Measurements from ENCODE around the gene PHLPP2.
"Not testable (repeated sequence)": the region's sequence is repeated elsewhere in the genome, so short reads cannot be mapped to it uniquely, and the experiment has no call there.

PHLPP2 gene

DNA sequence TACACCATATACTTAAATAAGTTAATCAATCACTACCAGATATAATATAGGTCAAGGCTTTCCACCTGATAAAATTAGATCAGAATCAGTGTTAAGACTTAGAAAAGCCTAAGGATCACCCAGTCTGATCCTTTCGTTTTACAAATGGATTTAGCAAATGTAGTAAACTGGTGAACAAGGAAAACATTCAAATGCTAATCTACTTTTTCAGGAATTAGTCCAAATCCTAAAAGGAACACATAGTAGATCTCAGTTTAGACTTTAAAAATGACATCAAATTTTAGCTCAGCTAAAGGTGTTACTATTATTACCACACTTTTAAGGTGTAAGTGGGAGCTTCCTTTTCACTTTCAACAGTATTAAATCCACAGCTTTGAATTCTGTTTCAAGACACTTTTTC lies 12.0 kb downstream of the PHLPP2 start:
- DNase-seq = no peak

DNA sequence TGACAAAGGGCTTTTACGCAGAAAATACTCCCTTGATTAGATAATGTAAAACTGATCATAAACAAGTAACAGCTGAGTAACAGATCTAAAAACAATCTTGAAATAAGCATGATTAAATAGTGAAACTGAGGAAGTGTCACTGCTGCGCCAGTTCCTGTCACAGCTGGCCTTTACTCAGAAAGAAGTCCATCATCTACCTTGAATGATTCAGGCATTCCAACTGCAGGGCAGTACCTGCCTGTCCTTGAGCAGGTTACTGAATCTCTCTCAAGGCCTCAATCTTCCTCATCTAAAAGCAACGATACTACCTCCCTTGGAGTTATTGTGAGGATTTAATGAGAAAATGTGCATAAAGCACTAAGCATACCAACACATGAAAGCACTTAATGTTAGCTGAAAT lies 12.7 kb downstream of the PHLPP2 start:
- DNase-seq = no peak

DNA sequence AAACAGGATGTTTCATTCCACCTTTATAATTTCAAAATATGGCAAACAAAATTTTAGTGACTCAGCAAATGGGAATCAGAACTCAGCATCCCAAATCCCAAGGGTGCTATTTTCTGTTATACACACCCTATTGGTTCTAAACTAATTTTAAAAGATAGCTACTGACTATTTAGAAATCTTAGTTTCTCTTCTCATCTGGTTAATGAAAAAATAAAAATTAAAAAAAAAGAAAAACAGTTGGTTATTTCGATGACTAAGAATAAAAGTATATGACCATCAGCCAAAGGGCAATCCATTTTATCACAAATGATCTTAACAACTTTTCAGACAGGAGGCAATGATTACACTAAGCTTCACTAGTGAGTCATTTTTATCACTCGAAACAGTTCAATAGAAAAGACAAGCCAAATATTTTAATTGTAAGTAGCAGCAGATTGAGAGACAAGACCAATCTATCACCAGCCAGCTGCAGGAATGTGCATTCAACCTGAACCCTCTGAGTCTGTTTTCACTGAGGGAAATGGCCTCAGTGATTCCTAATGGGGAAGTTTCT lies 15.2 kb downstream of the PHLPP2 start:
- DNase-seq = no peak

DNA sequence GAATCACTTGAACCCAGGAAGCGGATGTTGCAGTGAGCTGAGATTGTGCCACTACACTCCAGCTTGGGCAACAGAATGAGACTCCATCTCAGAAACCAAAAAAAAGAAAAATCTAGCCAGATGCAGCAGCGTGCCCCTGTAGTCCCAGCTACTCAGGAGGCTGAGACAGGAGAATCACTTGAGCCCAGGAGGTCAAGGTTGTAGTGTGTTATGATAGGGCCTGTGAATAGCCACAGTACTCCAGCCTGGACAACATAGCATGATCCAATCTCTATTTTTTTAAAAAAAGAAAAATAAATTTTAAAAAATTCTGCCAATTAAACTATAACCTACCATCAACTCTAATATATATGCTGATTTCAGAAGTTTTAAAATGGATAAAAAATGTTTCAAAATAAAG lies 15.8 kb downstream of the PHLPP2 start:
- DNase-seq = no peak

DNA sequence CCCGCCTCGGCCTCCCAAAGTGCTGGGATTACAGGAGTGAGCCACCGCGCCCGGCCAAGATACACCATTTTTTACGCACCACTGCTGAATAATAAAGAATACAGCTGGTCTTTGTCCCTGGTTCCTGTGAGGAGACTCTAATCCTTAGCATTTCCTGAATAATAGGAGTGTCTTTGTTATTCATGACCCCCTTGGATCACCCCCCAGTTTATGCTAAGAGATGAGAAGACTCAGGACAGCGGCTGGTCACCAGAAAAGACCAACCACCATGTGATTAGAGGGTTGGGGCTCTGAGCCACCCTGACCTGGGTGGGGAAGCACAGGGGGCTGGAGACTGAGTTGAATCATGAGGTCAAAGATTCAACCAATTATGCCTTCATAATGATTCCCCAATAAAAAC lies 17.3 kb downstream of the PHLPP2 start:
- DNase-seq = no peak

DNA sequence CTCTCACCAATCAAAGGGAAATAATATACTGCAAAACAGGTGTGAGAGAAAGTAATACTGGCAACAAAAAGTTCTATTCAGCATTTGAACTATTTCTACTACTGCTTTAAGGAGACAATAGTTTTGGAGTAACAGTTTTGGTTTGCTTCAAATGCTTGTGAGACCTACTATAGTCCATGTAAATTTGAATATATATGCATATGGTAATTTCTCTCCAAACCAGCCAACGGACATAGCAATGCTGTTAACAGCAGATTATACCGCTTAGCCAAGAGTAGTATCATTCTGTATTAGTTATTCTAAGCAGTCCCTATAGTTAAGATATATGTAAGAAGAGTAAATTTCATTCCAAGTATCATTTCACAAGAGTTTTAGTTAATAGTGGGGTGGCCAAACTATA lies 18.5 kb downstream of the PHLPP2 start:
- DNase-seq = no peak

DNA sequence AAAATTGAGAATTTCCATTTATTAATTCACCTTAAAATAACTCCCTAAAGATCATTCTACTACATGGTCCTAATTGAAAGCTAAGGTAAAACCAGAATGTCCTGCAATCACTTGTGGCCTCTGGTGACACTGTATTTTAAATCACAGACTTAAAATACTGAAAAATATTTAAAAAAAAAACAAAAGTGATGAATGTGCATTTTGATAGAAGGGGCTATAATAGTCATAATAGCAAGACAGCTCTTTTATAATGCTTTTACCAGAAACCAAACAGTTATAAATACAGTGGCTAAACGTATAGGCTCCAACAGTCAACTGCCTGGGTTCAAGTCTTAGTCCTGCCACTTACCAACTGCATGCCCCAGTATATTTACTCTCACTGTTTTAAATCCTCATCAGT lies 21.2 kb downstream of the PHLPP2 start:
- DNase-seq = no peak

DNA sequence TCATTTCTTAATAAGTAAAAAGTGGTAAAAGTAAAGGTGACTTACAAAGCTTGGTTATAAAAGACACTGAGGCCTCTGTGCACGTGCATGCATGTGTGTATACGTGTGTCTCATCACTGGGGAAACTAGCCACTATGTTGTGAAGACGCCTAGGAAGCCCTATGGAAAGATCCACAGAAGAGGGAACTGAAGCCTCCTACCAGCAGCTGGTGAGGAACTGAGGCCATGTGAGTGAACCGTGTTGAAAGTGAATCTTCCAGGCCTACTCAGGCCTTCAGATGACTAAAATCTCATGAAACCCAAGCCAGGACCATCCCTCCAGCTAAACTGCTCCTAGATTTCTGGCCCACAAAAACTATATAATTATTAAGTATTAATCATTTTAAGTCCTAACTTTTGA lies 23.7 kb downstream of the PHLPP2 start:
- peak; percentile 84 for DNase-seq

DNA sequence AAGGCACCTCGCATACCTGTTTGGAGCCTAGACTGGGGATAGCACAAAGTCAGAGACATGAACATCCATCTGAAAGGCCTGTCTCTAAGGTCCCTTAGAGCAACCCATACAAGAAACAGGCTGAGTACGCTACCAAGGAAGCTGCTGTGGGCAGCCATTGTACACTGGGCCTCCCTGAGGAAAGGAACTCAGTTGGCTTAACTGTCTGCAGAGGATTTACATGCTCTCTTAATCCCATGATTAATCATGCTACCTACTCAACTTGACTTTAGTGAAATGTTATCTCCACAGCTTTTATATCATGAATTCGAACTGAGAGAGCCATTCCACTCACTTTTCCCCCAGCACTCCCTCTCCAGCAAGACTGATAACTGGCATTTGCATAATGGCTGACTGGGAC lies 26.0 kb downstream of the PHLPP2 start:
- no peak for DNase-seq

DNA sequence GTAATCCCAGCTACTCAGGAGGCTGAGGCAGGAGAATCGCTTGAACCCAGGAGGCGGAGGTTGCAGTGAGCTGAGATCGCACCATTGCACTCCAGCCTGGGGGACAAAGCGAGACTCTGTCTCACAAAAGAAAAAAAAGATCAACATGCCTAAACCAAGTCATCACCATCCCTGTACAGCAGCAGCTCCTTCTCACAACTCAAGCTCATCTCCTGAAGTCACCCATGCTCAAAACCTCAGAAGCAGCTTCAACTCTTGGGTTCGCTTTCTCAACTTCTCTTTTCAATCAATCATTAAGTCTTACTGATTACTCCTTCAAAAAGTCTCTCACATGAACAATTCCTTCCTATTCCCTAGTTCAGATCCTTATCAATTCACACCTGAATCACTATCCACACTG lies 31.3 kb downstream of the PHLPP2 start:
- no peak for DNase-seq

DNA sequence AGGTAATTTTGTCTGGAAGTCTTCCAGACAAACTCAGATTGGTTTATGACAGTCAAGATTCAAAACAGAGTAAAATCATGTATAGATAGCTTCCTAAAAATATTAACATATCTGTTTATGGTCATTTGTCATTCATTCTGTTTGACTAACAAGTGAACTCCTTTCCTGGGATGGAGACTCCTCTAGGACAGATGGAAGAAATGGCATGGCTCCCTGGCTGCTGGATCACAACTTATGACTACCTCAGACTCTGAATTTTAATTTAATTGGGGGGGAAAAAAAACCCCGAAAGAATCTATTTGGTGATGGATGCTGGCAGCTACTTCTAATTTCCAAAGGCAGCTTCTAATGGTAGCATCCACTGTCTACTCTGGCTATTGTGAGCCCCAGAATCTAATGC lies 34.6 kb downstream of the PHLPP2 start:
- no peak for DNase-seq

DNA sequence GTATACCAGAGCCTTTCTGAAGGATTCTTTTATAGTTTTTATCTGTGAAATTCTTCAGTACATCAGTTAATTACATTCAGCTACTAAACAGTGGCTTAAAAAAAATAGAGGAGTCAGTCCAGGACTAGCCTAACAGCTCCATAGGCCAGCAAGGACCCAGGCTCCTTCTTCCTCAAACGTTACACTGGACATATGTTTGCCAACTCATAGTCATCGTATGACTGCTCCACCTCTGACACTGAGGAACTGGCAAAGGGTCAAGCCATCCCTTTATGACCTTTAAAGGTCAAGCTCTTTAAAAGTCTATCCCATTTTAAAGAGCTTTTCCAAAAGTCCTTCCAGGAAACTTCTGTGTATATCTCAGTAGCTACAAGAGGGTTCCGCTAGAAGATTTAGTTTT lies 36.6 kb downstream of the PHLPP2 start:
- peak; percentile 27 for DNase-seq

DNA sequence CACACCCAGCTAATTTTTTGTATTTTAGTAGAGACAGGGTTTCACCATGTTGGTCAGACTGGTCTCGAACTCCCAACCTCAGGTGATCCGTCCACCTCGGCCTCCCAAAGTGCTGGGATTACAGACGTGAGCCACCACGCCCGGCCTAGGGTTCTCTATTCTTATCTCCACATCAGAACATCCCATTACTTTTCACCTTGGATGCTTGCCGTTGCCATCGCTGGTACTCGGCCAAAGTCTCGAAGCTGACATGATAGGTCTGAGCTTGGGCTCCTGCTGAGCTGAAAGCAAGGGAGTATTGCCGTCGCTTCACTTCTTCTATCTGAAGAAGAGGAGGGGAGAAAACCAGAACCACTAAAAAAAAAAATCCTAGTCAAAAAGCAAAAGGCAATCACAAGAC lies 40.2 kb downstream of the PHLPP2 start:
- DNase-seq = not testable (repeated sequence)

DNA sequence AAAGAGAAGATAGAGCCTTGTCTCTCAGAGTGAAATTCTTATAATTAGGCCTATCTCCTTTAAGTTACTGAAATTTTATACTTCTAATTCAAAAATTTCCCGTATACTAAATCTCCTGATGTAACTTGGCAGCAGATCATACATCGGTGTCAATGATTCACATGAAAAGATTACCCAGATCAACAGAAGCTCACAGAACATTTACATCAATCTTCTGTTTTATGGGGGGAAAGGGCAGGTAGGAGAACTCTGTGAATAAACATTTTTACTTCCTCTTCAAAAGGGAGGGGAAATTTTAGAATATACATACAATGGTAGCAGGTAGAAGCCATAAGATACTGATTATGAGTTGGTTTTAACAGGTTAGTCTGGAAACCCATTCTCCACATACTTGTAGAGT lies 43.1 kb downstream of the PHLPP2 start:
- DNase-seq = no peak

DNA sequence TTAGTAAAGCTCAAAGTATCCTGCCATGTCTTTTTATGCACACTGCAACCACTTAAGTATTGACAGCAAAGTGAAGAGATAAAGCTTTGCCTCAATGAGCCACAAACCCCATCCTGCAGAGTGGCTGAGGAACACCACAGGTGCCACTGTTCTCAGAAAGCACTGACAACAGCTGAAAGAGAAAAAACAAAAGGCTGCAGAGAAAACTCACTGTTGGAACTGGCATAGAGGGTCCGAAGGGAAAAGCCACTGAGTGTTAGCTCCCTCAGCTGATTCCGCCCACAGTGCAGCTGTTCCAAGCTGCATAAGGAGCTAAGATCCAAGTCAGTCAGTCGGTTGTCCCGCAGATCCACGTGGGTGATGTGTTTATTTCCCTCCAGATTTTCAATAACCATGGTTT lies 48.3 kb downstream of the PHLPP2 start:
- no peak for DNase-seq

DNA sequence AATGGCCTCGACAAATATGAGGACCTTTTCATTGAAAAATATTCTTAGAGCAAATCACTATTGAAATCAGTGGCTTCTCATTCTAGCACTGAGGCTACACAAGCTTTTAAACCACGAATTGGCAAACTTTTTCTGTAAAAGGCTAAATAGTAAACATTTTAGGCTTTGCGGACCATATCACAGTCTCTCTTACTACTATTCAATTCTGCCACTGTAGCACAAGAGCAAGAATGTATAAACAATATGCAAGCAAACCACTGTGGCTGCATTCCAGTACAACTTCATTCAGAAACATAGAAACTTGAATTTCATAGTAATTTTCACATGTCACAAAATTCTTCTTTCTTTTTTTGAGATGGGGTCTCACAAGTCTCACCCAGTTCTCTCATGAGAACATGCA lies 49.1 kb downstream of the PHLPP2 start:
- DNase-seq = no peak

DNA sequence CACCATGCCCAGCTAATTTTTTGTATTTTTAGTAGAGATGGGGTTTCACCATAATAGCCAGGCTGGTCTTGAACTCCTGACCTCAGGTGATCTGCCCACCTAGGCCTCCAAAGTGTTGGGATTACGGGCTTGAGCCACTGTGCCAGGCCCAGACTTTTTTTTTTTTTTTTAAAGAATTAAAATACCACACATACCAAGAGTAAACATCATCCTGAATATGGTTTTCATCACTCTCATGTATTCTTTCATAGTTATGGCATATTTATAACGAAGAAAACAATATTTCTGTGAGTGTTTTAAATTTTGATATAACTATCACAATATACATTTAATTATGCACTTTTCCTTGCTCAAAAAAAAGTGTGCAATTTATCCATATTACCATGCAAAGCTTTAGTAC lies 50.3 kb downstream of the PHLPP2 start:
- DNase-seq = no peak

DNA sequence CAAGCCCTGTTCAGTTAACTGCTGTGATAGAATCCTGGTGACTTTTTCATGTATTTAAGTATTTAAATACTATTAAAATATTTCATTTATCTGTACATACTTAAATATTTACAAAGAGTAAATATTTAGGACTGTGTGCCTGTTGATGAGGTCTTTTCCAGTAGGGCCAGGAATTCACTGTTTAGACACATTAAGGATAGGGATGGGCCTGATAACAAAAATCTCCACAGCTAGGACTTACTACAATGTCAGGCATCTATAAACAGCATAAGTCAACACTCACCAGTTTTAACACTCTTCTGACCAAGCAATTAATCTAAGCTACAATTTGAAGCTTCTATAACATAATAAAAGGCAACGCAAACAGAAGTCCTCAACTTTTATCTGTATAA lies 50.9 kb downstream of the PHLPP2 start:
- no peak for DNase-seq

DNA sequence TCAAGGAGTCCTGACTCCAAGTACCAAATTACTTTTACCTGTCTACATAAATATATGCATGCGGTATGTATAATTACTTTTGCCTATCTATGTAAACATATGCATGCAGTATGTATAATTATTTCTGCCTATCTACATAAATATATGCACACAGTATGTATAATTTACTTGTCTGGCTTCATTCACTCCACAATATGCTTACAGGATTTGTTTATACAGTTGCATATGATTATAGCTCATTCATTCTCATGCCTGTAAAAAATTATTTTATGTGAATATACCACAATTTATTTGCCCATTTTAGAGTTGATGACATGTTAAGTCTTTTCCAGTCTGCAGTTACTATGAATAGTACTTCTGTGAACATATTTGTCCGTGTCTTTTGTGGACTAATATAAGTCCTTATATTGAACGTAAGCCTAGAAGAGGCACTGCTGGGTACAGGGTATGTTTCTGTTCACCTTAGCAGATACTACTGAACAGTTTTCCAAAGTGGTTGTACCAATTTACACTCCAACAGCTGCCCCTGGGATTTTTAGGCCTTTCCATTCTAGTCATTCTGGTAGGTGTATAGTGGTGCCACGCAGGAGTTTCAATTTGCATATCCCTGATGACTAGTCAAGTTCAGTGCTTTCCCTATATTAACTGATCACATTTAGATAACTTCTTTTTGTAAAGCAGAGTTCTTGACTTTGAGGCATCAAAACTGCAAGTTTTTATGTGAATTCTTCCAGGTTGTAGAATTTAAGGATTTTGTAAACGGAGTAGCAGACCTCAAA lies 51.5 kb downstream of the PHLPP2 start:
- DNase-seq = no peak

DNA sequence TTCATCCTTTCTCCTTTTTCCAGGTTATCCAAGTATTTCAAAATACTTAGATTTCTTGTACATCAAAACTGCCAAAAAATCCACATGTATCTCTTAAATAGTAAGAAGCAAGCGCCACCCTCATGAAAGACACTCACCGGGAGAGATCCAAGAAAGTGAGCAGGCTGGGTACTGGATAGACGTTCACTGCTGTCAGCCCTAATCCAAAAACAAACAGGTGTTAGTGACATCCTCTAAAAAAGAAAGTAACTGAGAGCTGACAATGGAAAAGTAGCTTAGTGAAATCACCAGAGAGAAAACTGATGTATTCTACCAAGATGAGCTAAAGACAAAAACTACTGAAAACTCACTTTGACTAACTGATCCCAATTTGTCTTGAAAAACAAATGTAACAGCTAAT lies 52.4 kb downstream of the PHLPP2 start:
- no peak for DNase-seq

DNA sequence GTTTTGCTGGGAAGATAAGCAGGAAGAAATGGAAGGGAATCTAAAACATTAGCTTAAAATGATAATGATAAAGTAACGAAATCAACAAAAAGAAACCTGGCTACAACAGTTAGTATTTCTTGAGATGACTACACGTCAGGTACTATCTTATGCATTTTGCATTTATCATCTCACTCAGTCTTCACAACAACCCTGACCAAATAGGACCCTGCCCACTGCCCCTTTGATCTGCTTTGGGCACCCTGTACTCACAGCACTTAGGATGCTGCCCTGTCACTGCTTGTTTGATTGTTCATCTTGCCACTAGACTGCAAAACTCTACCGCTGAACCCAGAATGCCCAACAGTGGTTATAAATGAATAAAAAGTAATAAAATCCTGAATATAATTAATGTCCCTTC lies 53.3 kb downstream of the PHLPP2 start:
- DNase-seq = no peak

DNA sequence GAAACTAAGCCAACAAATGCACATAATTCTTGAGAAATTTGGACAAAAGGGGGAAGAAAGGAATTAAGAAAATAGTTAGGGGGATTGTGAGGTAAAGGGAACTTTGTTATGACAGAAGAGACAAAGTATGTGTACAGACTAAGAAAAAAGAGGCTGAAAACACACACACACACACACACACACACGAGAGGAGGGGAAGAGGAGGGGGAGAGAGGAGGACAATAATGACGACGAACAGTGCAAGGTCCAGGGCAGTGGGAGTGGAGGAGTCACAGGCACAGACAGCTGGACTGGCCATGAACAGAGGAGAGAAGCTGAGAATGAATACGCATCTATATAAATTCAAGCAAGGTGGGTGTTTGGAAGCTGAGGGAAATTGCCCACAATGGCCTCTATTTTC lies 54.0 kb downstream of the PHLPP2 start:
- DNase-seq = no peak

DNA sequence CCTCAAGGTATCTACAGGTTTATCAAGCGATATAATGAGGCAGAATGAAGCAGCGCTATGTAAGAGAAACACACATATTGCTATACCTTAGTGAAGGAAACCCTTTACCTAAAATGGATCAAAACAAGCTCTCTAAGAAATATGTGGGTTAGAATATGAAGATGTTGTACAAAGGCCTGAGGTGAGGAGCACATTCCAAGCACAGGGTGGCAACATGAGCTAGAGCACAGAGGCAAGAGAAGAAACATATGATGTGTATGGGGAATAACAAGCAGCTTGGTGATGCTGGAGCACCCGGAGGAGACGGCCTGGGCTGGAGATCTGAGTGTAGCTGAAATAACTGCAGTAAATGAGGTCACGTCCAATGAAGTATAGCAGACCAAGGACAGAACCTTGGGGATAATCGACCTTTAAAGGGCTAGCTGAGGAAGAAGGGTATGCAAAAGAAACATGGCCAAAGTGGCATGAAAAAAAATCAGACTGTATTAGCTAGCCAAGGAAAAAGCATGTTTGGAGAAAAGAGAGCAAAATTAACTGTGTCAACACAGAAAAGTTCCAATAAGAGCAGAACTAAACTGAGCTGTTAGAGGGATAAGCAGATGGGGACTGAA lies 54.5 kb downstream of the PHLPP2 start:
- DNase-seq = no peak

DNA sequence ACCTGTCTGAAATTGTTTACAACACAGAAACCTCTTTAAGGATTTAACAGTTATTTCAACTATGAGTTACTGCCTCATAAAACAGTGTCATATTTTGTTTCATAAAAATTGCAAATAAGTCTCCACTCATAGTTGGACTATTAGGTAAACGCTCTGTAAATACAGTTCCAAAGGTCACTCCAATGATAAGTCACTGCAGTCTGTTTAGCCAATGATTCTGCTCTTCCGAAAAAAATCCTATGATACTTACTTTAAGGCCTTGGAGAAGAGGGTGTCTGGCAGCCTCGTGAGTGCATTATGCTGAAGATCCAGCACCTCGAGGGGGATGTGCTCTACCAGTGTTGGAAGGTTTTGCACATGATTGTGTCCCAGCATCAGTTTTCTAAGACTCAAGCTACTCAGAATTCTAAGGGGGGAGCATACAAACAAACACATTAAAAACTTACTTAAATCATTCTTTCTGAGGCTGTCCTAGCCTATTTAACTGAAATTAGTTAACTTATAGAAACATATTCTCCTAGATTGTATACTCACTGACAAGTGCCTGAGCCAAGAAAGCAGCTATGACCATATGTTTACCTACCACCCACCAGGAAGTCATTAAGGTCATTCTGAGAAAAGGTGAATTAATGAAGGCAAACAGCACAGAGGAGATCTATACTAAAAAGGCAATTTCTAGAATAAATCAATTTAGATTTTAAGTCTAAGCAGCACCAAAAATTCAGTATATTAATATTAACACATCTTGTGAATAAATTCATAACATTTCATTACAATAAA lies 57.4 kb downstream of the PHLPP2 start:
- no peak for DNase-seq
